ENCODE results near the gene GABPB1.

DNA sequence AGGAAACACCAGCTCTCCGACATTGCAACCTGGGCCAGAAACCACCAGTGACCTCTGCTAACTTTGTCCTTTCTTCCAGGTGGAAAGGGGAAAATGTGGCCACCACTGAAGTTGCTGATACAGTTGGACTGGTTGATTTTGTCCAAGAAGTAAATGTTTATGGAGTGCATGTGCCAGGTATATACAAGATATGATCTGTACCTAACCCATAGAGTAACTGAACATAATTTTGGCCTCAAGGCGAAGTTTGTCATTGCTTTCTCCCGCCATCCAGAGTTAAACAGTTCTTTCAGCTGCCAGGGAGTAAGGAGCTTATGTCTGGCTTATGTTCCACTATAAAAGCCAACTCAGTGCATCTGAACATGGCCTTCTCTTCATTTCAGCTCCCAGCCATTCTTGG, 126.1 kb downstream of the GABPB1 start:
- TF ChIP-seq EZH2 (IDR thresholded peaks at IDR 0.05) = no peak
- TF ChIP-seq, protein P1, sequence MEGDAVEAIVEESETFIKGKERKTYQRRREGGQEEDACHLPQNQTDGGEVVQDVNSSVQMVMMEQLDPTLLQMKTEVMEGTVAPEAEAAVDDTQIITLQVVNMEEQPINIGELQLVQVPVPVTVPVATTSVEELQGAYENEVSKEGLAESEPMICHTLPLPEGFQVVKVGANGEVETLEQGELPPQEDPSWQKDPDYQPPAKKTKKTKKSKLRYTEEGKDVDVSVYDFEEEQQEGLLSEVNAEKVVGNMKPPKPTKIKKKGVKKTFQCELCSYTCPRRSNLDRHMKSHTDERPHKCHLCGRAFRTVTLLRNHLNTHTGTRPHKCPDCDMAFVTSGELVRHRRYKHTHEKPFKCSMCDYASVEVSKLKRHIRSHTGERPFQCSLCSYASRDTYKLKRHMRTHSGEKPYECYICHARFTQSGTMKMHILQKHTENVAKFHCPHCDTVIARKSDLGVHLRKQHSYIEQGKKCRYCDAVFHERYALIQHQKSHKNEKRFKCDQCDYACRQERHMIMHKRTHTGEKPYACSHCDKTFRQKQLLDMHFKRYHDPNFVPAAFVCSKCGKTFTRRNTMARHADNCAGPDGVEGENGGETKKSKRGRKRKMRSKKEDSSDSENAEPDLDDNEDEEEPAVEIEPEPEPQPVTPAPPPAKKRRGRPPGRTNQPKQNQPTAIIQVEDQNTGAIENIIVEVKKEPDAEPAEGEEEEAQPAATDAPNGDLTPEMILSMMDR (IDR thresholded peaks at IDR 0.05) = no peak
